ENCODE results near the gene ABHD1.

GRCh38 chr2:27095745-27096651 is 27.6 kb upstream of the ABHD1 start:
- no peak for TF ChIP-seq CTCF (IDR thresholded peaks at IDR 0.05)
- no peak for TF ChIP-seq POLR2AphosphoS5 (IDR thresholded peaks at IDR 0.05; ENCODE audit: low read depth, low read length)
- TF ChIP-seq SIN3A (IDR thresholded peaks at IDR 0.05; ENCODE audit: borderline replicate concordance, insufficient read depth, low read depth, low read length) = no peak
- TF ChIP-seq TCF7L2 (IDR thresholded peaks at IDR 0.05; ENCODE audit: low read depth, low read length) = no peak
